ENCODE data around the gene SETBP1.

SETBP1 gene

DNA sequence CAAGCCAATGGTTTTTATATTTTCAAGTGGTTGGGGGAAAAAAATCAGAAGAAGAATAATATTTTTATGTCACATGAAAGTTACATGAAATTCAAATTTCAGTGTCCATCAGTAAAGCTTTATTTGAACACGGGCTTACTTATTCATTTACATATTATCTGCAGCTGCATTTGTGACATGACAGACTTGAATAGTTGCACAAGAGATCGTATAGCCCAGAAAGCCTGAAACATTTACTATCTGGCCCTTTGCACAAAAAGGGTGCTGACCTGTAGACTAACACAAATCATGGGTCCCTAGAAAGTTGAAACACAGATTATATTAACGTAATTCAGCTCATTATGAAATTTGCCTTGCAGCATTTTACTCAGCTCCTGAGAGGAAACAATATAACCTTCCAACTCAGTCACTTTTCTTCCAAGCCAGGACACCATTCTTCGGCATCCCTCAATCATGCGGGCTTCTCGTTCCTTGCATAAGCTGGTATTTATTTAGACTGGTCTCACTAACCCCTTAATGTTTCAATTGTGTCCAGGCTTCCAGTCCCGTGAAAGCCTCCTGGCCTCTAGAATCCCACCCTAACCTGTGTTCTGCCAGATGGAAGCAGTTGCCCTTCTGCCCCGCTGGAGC, 402.7 kb downstream of the SETBP1 start:
- H3K4me3 ChIP-seq (ENCODE audit: low read length), result no peak overlapping the region
- TF ChIP-seq, protein P1, sequence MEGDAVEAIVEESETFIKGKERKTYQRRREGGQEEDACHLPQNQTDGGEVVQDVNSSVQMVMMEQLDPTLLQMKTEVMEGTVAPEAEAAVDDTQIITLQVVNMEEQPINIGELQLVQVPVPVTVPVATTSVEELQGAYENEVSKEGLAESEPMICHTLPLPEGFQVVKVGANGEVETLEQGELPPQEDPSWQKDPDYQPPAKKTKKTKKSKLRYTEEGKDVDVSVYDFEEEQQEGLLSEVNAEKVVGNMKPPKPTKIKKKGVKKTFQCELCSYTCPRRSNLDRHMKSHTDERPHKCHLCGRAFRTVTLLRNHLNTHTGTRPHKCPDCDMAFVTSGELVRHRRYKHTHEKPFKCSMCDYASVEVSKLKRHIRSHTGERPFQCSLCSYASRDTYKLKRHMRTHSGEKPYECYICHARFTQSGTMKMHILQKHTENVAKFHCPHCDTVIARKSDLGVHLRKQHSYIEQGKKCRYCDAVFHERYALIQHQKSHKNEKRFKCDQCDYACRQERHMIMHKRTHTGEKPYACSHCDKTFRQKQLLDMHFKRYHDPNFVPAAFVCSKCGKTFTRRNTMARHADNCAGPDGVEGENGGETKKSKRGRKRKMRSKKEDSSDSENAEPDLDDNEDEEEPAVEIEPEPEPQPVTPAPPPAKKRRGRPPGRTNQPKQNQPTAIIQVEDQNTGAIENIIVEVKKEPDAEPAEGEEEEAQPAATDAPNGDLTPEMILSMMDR (conservative IDR thresholded peaks at IDR 0.05; ENCODE audit: low read depth, low read length), result no peak
- no peak for DNase-seq (ENCODE audit: low read depth)

GRCh38 chr18:45084206-45084605, 403.5 kb downstream of the SETBP1 start:
- DNase-seq (ENCODE audit: low read depth), result no peak
- no peak overlapping the region for H3K4me3 ChIP-seq (ENCODE audit: low read length)
- TF ChIP-seq, protein P1 (conservative IDR thresholded peaks at IDR 0.05; ENCODE audit: low read depth, low read length), result no peak

DNA sequence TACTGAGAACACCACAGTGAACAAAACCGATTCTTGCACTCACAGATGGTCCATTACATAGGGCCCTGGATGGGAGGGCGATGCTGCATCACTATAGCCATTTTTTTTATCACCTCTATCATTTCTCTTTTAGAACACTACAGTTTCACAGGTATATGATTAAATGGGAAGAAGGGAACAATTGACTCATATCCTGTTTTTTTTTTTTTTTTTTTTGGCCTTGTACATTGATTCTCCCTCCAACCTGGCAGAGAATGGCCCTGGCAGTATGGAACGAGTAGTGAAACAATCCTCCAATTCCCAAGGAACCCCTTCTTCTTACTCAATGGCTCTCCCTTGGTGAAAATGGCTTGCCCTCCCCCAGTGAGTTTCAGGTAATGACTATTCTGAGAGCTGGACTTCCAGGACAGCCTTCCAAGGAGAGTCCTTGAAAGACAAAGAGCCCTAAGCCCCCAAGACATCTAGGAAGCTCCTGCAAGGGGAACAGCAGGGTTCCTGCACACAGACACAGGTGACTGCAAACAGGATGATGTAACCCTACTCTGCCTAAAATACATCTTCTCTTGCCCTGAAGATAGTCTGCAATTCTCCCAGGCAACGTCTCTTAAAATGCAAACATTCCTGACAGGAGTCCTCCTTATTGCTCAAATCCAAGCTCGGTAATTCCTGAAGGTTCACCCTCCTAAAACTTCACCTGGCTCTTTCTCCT, 405.4 kb downstream of the SETBP1 start:
- no peak overlapping the region for H3K4me3 ChIP-seq (ENCODE audit: low read length)
- no peak for DNase-seq (ENCODE audit: low read depth)
- TF ChIP-seq, protein P1 (conservative IDR thresholded peaks at IDR 0.05; ENCODE audit: low read depth, low read length), result no peak

GRCh38 chr18:45086777-45087176, 406.1 kb downstream of the SETBP1 start:
- no peak for DNase-seq (ENCODE audit: low read depth)
- H3K4me3 ChIP-seq (ENCODE audit: low read length), result no peak overlapping the region
- TF ChIP-seq, protein P1 (conservative IDR thresholded peaks at IDR 0.05; ENCODE audit: low read depth, low read length), result no peak

DNA sequence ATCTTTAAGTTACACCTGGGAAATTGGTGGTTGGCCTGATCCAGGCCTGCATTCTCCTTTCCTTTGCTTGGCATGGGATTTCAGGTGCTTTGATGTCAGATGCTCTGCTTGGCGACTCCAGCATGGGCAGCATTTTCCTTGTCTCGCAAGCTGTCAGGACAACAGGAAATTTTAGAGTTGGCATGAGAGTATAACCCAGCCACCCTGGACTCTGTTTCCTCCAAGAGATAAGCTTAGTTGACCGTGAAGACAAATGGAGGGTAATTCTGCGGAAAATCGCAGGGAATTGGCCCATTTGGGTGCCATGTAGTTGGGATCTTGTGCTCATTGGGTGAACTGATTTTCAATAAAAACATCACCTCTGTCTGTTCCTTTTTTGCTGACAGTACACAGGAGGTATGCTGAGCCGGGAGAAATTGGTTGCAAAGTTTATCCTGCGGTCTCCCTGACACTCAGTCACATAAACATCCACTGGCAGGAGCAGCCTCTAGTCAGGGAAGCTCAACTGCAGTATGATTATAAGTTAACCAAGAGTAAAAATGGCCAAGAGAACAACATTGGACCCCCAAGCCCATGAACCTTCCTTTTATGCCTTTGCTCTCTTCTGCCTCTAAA, 409.9 kb downstream of the SETBP1 start:
- DNase-seq (ENCODE audit: low read depth), result no peak
- no peak overlapping the region for H3K4me3 ChIP-seq (ENCODE audit: low read length)
- TF ChIP-seq, protein P1 (conservative IDR thresholded peaks at IDR 0.05; ENCODE audit: low read depth, low read length), result no peak

GRCh38 chr18:45100321-45101105, 419.8 kb downstream of the SETBP1 start:
- H3K4me3 ChIP-seq (ENCODE audit: low read length), result no peak overlapping the region
- TF ChIP-seq, protein P1 (conservative IDR thresholded peaks at IDR 0.05; ENCODE audit: low read depth, low read length), result no peak
- no peak for DNase-seq (ENCODE audit: low read depth)

Data from retinal pigment epithelial cell (primary cell).